HG02870 (cell line): ENCODE results near the gene NADSYN1.
"Not testable (repeated sequence)": the region's sequence is repeated elsewhere in the genome, so short reads cannot be mapped to it uniquely, and the experiment has no call there.

Source experiments
- ATAC-seq: cut with Tn5 transposase; IDR thresholded peaks from one replicate; pipeline ENCODE4 v1.9.1; 2021; ENCODE audit warnings: mild to moderate bottlenecking, moderate library complexity; ENCODE audit not compliant: unreplicated experiment

NADSYN1 gene

GRCh38 chr11:71453037-71453917, at the start of gene NADSYN1:
NADSYN1 (plus strand) TSS chr11:71453203; CDS start chr11:71453297, 94 bp downstream.
- ATAC-seq: peak; percentile 57

GRCh38 chr11:71404209-71404608, 48.8 kb upstream of the NADSYN1 start:
- ATAC-seq: no peak

- ATAC-seq: no peak
These were observed 46.3 kb upstream of the NADSYN1 start for GRCh38 chr11:71406681-71407080.

- no peak for ATAC-seq
These were observed 45.6 kb upstream of the NADSYN1 start for GRCh38 chr11:71407356-71407755.

DNA sequence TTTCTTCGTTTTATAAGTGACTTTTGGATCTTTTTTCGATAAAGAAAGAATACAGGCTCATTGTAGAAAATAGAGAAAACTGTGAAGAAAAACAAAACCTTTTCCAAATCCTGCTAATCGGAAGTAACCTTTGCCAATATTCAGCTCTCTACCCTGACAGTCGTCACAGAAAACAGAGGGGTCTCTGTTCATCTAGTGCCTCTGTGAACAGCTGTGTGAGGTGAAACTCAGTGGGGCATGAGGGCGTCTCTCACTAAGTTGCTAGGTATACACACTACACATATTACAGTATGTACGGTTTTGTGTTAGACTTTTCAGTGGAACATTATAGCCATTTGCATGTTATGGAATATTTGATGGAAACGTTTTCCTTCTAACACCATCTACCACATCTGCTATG, 44.2 kb upstream of the NADSYN1 start:
- ATAC-seq: no peak

DNA sequence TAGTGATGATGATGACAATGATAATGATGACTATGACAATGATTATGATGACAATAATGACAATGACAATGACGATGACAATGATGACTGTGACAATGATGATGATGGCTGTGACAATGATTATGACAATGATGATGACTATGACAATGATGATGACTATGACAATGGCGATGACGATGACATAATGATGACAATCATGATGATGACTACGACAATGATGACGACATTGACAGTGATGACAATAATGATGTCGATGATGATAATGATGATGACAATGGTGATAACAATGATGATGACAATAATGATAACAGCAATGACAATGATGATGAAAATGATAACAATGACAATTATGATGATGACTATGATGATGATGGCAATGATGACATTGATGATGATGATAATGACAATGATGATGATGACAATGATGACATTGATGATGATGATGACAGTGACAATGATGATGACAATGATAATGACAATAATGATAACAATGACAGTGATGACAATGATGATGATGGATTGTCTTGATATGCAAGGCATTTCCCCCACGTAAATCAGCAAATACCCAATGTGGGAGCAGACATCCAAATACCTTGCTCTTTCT, 42.5 kb upstream of the NADSYN1 start:
- no peak for ATAC-seq

GRCh38 chr11:71414645-71415044, 38.4 kb upstream of the NADSYN1 start:
- no peak for ATAC-seq

- ATAC-seq: peak; percentile 73
These were observed 34.4 kb upstream of the NADSYN1 start for GRCh38 chr11:71418643-71419042.

- no peak for ATAC-seq
These were observed 32.4 kb upstream of the NADSYN1 start for GRCh38 chr11:71420455-71421241.

DNA sequence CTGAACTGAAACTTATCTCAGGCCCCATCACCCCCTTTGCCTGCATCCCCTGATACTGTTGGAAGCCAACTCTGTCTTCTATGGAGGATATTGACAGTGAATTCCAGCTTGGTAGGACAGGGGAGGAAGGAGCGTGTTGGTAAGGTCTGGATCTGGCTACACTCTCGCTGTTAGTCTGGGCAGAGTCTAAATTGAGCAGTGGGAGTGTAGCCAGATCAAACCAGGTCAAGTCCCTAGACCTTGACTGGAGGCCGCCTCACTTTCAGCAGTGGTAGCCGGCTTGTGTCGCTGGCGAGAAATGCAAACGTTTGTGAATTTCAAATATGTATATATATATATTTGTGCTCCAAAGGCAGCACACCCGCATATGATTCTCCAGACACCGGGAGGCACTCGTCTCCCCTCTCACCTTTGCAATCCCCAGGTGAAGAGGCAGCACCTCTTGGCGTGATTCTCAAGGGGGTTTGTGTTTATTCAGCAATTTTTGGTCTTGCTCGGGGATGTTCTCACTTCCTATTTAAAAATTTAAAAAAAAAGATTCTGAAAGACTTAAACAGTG, 31.5 kb upstream of the NADSYN1 start:
- ATAC-seq: no peak

- not testable (repeated sequence) for ATAC-seq
These were observed 30.7 kb upstream of the NADSYN1 start for GRCh38 chr11:71422318-71422717.

DNA sequence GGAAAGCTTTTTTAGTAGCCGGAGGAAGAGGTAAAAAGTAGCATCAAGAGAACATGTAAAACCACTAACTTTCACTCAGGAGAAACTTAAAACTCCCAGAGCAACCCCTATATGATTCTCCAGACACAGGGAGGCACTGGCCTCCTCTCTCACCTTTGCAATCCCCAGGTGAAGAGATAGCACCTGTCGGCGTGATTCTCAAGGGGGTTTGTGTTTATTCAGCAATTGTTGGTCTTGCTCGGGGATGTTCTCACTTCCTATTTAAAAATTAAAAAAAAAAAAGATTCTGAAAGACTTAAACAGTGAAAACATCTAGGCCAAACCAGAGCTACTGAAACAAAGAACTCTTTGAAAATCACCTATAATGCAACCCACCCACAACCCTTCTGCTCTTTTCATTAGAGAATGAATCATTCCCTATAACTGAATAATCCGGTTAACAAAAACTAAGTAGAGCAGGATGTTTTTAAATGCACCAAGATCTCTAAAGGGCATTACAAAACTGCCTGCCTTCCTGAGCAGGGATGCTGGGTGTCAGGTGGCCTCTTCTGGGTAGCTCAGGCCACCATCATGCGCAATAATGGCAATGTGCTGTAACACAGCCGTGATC, 29.7 kb upstream of the NADSYN1 start:
- no peak for ATAC-seq

DNA sequence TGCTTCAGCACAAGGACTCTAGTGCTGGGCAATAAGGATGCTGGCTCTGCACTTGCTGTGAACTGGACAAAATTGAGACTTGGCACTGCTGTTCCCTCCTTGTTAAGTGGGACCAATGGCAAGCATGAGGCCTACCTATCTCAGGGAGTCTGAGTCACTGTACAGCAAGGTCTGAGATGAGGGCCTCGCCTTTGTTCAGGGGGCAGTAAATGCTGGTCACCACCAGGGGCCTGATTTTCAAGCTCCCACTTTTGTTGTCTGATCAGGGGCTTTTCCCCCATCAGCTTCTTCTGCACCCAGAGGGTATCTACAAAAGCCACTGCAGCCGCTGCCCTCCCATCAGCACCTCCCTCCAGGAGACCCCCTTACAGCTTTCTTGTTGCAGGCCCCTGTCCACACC, 27.6 kb upstream of the NADSYN1 start:
- no peak for ATAC-seq

DNA sequence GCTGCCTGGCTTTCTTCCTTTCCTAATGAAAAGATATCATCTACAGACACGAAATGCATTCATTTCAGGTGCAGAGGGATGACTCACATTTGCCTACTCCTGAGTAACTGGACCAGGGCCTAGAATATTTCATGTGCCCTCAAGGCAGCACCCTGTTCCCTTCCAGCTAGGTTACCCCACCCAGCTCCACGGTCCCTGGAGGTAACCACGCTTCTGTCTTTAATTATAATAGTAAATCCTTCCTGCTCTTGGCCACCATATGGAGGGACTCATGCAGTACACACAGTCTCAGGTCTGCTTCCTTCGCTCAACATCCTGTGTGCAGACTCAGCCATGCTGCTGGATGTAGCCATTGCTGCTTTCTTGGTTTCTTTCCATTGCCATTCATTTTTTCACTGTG, 27.1 kb upstream of the NADSYN1 start:
- no peak for ATAC-seq

GRCh38 chr11:71426413-71426812, 26.6 kb upstream of the NADSYN1 start:
- ATAC-seq: no peak

DNA sequence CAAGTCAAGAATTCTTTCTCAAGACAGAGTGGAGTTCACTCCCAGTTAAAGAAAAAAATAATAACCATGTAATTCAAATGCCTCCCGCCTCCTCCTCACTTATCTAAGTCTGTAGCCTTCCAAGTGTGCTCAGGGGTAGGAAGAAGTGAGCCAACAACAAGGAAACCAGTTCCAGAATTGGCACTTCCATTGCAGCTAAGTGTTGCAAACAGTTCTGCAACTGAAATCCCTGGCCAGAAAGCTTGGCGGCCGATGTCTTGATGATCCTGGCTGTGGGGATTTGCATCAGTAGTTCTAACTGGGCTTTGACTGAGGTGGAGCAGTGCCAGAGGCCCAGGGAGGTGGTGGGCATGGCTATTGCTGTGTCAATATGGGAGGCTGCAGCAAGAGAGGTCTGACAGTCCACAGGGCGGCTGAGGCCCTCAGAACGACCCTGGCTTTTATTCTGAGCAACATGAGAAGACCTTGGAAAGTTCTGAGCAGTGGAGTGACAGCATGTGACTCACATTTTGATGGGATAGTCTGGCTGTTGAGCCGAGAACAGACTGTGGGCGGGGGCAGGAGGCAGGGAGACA, 24.1 kb upstream of the NADSYN1 start:
- no peak for ATAC-seq

DNA sequence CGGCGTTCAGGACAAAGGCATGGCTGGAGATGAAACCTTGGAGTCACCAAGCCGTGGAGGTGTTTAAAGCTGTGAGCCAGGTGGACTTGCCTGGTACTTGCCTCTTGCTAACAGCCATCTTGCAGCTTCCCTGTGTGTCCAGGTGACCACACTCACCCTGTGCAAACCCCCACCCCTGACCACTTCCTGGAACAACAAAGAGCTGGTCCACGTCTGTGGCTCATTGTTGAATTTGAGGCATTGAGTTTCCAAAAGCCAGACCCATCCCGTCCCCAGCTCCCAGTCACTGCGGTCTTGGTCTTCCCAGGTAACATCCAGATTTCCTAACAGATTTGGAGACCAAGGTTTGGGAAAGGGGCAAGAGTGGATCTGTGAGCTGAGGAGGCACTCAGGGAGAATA, 23.3 kb upstream of the NADSYN1 start:
- no peak for ATAC-seq

GRCh38 chr11:71430166-71430565, 22.8 kb upstream of the NADSYN1 start:
- ATAC-seq: no peak

- no peak for ATAC-seq
These were observed 21.7 kb upstream of the NADSYN1 start for GRCh38 chr11:71431271-71431670.
